NCI-H2227 treated with DMSO at 0.1 percent for 48 hours (cell line): ENCODE measurements around the gene ADGRL3.
"Not testable (repeated sequence)": the region's sequence is repeated elsewhere in the genome, so short reads cannot be mapped to it uniquely, and the experiment has no call there.

Source experiments
- DNase-seq: peaks from one replicate; lab custom pipeline; 2025; lab: John Stamatoyannopoulos, UW

Gene ADGRL3

GRCh38 chr4:61493470-61493869 lies 293.3 kb downstream of the ADGRL3 start:
- DNase-seq = peak; percentile 2

GRCh38 chr4:61500883-61501282 lies 300.8 kb downstream of the ADGRL3 start:
- DNase-seq = no peak

- no peak for DNase-seq
Observed at GRCh38 chr4:61501812-61502211, 301.7 kb downstream of the ADGRL3 start.

GRCh38 chr4:61505773-61506685 lies 305.9 kb downstream of the ADGRL3 start:
- DNase-seq = no peak

- DNase-seq = no peak
Observed at GRCh38 chr4:61507091-61507490, 307.0 kb downstream of the ADGRL3 start.

- DNase-seq = not testable (repeated sequence)
Observed at GRCh38 chr4:61509721-61510241, 309.7 kb downstream of the ADGRL3 start.

GRCh38 chr4:61511716-61512488 lies 311.8 kb downstream of the ADGRL3 start:
- no peak for DNase-seq

GRCh38 chr4:61514991-61515390 lies 314.9 kb downstream of the ADGRL3 start:
- DNase-seq = no peak

GRCh38 chr4:61517144-61517543 lies 317.0 kb downstream of the ADGRL3 start:
- no peak for DNase-seq

- no peak for DNase-seq
Observed at GRCh38 chr4:61520166-61520565, 320.0 kb downstream of the ADGRL3 start.

GRCh38 chr4:61520681-61521160 lies 320.6 kb downstream of the ADGRL3 start:
- no peak for DNase-seq

GRCh38 chr4:61521451-61521850 lies 321.3 kb downstream of the ADGRL3 start:
- DNase-seq = no peak

- no peak for DNase-seq
Observed at GRCh38 chr4:61522312-61522711, 322.2 kb downstream of the ADGRL3 start.

- DNase-seq = no peak
Observed at GRCh38 chr4:61527888-61528287, 327.8 kb downstream of the ADGRL3 start.

- DNase-seq = no peak
Observed at GRCh38 chr4:61528595-61528994, 328.5 kb downstream of the ADGRL3 start.

- no peak for DNase-seq
Observed at GRCh38 chr4:61531188-61531587, 331.1 kb downstream of the ADGRL3 start.

GRCh38 chr4:61532336-61533000 lies 332.3 kb downstream of the ADGRL3 start:
- DNase-seq = no peak

- DNase-seq = no peak
Observed at GRCh38 chr4:61533140-61533539, 333.0 kb downstream of the ADGRL3 start.

- DNase-seq = no peak
Observed at GRCh38 chr4:61540944-61541343, 340.8 kb downstream of the ADGRL3 start.

- no peak for DNase-seq
Observed at GRCh38 chr4:61541459-61541858, 341.3 kb downstream of the ADGRL3 start.

GRCh38 chr4:61543976-61544375 lies 343.9 kb downstream of the ADGRL3 start:
- no peak for DNase-seq

GRCh38 chr4:61545902-61546480 lies 345.9 kb downstream of the ADGRL3 start:
- no peak for DNase-seq
